Glomerular endothelial cell (primary cell): ENCODE data around the gene FAM210A. TPM values are rescaled to one million over a fixed set of nuclear protein-coding genes. Genes with fewer than 3 reads are reported as not detected.
"Not testable (repeated sequence)": the region's sequence is repeated elsewhere in the genome, so short reads cannot be mapped to it uniquely, and the experiment has no call there.

Experiments used
- DNase-seq: peaks from one replicate; pipeline ENCODE4 v3.0.0-alpha.2; 2011; ENCODE audit warnings: low read depth, low spot score; ENCODE audit errors: extremely low read depth
- total RNA-seq: library from RNA; depleted of rRNA; stranded (reverse); fragments of >200 nt; gene quantifications from 2 replicates; pipeline ENCODE4 v1.2.3, GENCODE V29; 2015

Gene FAM210A
- total RNA-seq, 1 donor from 2014 or later: 9.9 TPM

DNA sequence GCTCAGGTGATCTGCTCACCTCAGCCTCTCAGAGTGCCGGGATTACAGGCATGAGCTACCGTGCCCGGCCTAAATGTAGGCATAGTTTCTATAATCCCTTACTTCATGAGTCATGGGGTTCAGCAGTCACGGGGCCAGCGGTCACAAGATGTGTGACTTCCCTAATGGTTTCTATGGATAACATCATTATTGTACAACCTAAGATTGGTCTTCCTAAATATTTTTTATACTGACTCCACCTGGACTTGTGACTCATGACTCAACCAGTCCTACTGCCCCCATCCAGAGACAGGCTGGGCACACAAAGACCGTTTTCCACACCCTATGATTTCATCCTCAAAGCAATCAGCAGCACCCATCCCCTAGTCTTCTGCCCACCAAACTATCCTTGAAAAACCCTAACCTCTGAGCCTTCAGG lies 15.9 kb downstream of the FAM210A start:
- no peak for DNase-seq

- DNase-seq: no peak
These were observed 22.5 kb downstream of the FAM210A start for GRCh38 chr18:13703899-13704298.

DNA sequence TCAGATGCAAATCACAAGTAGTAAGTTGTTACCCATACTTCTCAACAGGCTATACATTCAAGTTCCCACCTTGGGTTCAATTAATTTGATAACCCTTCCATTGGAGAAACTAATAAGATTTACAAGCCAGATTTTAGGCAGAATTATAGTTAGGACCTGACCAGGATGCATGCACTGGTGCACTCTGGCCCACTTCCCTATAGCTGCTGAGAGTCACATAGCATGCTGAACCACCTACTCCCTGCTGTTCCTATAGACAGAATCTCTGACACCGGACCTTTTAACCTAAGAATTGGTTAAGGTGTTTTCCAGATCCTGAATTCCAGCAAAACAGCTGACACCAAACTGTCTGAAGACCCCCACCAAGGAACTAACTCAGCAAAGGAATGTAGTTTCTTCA lies 26.2 kb downstream of the FAM210A start:
- no peak for DNase-seq

- DNase-seq: no peak
These were observed 29.4 kb downstream of the FAM210A start for GRCh38 chr18:13696961-13697360.

DNA sequence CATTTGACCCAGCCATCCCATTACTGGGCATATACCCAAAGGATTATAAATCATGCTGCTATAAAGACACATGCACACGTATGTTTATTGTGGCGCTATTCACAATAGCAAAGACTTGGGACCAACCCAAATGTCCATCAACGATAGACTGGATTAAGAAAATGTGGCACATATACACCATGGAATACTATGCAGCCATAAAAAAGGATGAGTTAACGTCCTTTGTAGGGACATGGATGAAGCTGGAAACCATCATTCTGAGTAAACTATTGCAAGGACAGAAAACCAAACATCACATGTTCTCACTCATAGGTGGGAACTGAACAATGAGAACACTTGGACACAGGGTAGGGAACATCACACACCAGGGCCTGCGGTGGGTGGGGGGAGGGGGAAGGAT lies 31.0 kb downstream of the FAM210A start:
- DNase-seq: not testable (repeated sequence)

DNA sequence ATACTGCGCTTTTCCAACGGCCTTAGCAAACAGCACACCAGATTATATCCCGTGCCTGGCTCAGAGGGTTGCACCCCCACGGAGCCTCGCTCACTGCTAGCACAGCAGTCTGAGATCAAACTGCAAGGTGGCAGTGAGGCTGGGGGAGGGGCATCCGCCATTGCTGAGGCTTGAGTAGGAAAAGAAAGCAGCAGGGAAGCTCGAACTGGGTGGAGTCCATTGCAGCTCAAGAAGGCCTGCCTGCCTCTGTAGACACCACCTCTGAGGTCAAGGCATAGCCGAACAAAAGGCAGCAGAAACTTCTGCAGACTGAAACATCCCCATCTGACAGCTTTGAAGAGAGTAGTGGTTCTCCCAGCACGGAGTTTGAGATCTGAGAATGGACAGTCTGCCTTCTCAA lies 36.3 kb downstream of the FAM210A start:
- DNase-seq: not testable (repeated sequence)

GRCh38 chr18:13688191-13689136 lies 37.9 kb downstream of the FAM210A start:
- DNase-seq: no peak

GRCh38 chr18:13684546-13684945 lies 41.8 kb downstream of the FAM210A start:
- DNase-seq: no peak

DNA sequence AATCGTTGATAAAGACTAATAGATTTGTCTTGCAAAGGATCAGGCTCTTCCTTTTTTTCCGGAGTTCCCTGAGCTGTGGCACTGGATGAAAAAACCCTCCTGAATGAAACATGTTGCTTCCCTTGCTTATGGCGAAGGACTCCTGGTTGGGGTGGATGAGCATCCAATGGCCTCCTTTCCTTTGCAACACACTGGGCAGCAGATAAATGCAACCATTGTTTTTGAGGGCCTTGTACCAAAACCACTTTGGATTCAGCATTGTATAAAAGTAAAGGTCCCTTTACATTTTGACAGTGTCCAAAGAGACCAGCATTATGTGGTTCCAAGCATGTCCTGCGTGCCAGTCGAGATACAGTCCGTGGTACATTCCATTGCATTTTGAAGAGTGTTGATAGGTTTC lies 44.7 kb downstream of the FAM210A start:
- no peak for DNase-seq

DNA sequence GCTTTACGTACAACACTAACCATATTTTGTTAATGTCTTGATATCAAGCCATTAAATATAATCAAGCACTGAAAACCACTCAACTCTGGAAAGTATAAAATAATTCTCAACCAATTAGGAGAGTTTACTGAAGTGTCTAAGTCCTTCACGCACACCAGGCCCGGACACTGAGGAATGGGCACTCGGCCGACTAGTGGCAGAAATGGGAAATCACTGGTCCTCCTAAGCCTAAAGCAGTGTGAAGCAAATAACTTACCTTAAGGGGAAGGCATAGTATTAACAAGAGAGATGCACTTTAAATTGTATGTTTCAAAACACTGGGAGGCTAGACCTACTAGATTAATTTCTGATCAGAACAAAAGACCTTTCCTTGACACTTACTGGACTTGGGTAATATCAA lies 45.7 kb downstream of the FAM210A start:
- DNase-seq: no peak

- DNase-seq: not testable (repeated sequence)
These were observed 49.0 kb downstream of the FAM210A start for GRCh38 chr18:13677350-13677749.

DNA sequence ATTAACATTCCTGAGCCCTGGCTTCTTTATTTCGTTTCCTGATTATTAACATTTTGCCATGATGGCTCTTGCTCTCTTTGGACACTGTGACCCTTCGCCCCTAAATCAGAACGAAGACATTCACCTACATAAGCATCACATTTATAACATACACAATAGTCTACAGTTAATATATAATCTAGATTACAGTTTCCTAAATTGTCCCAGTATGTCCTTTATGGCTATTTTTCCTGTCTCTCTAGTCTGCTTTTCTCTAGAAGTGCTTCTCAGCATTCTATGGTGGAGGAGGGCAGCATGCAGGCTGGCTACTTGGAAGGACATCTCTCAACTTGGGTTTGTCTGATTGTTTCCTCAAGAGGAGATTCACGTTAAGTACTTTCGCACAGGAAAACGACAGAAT lies 49.9 kb downstream of the FAM210A start:
- DNase-seq: no peak

GRCh38 chr18:13672657-13673056 lies 53.7 kb downstream of the FAM210A start:
- DNase-seq: no peak

DNA sequence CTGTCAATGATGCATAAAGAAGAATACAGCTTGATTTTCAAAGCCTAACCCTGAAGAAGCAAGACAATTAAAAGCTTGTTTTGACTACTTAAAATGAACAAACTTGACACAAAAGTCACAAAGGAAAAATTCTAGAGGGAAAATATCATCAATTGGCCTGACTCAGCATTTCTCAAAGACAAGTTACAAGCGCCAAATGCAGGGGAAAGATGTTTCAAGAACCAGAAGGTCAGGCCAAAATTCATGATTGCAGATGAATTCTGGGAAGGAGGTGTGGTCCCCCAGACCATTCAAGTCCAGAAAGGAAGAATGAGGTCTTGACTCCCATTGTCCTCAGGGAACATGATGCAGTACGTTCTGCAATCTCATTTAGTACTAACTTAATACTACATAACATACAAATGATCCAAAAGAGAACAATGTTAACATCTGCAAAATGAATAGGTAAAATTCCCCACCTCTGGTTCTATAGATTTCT lies 64.5 kb downstream of the FAM210A start:
- no peak for DNase-seq

- DNase-seq: no peak
These were observed 65.1 kb downstream of the FAM210A start for GRCh38 chr18:13661051-13661778.

DNA sequence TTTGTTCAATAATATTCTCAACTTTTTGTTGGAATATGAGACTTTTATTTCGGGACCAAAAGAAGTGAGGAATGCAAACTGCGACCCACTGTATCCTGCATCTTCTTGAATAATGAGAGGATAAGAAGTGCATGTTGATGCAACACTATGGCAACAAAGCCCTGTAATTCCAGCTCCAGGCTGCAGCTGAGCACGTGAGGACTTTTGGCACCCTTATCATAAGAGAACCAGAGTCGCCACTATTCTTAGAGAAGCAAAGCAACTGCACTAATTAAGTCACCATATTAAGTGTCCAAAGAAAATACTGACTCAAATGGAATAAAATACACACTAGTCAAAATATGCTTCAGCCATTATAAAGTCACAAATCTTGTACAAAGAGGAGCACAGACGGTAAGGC lies 65.8 kb downstream of the FAM210A start:
- no peak for DNase-seq

DNA sequence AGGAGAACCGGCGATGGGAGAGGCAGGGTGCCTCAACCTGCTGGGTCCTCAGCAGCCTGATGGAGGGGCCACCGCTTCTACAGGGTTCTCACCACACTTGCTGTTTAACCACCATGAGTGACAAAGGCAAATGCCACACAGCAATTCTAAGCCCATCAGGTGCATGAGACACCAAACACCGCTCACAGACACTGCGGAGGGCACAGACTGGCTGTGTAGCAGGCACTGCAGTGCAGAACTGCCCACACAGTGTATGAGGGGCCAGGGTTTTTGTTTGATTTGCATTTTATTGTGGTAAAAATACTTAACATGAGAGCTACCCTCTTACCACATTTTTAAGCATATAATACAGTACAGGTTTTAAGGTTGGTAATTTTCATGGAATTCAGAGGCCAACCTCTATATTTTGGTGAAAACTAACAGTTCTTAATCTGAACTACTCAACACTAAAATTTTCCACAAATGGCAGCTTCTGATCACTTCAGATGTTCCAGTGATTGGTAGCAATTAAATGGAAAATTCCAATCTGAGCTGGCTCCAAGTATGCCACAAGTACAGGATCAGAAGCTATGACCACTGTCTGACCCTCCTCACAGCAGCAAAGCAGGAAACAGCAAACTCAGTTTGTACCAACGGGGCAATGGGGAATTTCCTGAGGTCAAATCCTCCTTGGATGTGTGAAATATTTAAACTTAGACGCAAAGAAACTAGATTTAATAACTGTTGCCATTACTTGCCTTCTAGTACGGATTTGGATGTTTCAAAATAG lies 67.7 kb downstream of the FAM210A start:
- peak; percentile 37 for DNase-seq

- DNase-seq: no peak
These were observed 68.4 kb downstream of the FAM210A start for GRCh38 chr18:13657974-13658373.

GRCh38 chr18:13653746-13654433 lies 72.5 kb downstream of the FAM210A start:
- no peak for DNase-seq
